ENCODE measurements around the gene RASGRP3.

Gene RASGRP3

GRCh38 chr2:33528441-33528950, 52.0 kb downstream of the RASGRP3 start:
- DNase-seq, result no peak

- DNase-seq, result no peak
These were observed 53.5 kb downstream of the RASGRP3 start for GRCh38 chr2:33529771-33530481.

- DNase-seq, result no peak
These were observed 54.5 kb downstream of the RASGRP3 start for GRCh38 chr2:33530690-33531548.

- DNase-seq, result no peak
These were observed 55.2 kb downstream of the RASGRP3 start for GRCh38 chr2:33531549-33532059.

- DNase-seq, result no peak
These were observed 55.7 kb downstream of the RASGRP3 start for GRCh38 chr2:33532146-33532545.

GRCh38 chr2:33532966-33533365, 56.5 kb downstream of the RASGRP3 start:
- no peak for DNase-seq

- DNase-seq, result peak in 1 of 2 experiments; percentile 16
These were observed 59.0 kb downstream of the RASGRP3 start for GRCh38 chr2:33535421-33535820.

- DNase-seq, result no peak
These were observed 64.8 kb downstream of the RASGRP3 start for GRCh38 chr2:33541243-33541642.

- no peak for DNase-seq
These were observed 73.8 kb downstream of the RASGRP3 start for GRCh38 chr2:33550206-33550605.

- DNase-seq, result no peak
These were observed 76.5 kb downstream of the RASGRP3 start for GRCh38 chr2:33552758-33553461.

- DNase-seq, result no peak
These were observed 79.2 kb downstream of the RASGRP3 start for GRCh38 chr2:33555681-33556080.

- DNase-seq, result no peak
These were observed 82.9 kb downstream of the RASGRP3 start for GRCh38 chr2:33559328-33559727.

GRCh38 chr2:33560017-33560416, 83.6 kb downstream of the RASGRP3 start:
- DNase-seq, result no peak

- DNase-seq, result no peak
These were observed 85.4 kb downstream of the RASGRP3 start for GRCh38 chr2:33561872-33562271.

GRCh38 chr2:33570681-33571080, 94.2 kb downstream of the RASGRP3 start:
- no peak for DNase-seq

GRCh38 chr2:33573657-33574056, 97.2 kb downstream of the RASGRP3 start:
- DNase-seq, result no peak

GRCh38 chr2:33577084-33577483, 100.6 kb downstream of the RASGRP3 start:
- no peak for DNase-seq

GRCh38 chr2:33577668-33578067, 101.2 kb downstream of the RASGRP3 start:
- DNase-seq, result no peak

GRCh38 chr2:33579227-33579626, 102.8 kb downstream of the RASGRP3 start:
- no peak for DNase-seq

GRCh38 chr2:33581872-33582271, 105.4 kb downstream of the RASGRP3 start:
- DNase-seq, result no peak

- DNase-seq, result peak in 1 of 2 experiments; percentile 44
These were observed 106.9 kb downstream of the RASGRP3 start for GRCh38 chr2:33583194-33583938.

GRCh38 chr2:33586766-33587165, 110.3 kb downstream of the RASGRP3 start:
- no peak for DNase-seq

All from NCI-H446 (cell line).